HG03378 (cell line): ENCODE measurements around the gene SPAG9.

Source experiments
- ATAC-seq: cut with Tn5 transposase; IDR thresholded peaks from one replicate; pipeline ENCODE4 v1.9.1; 2021; ENCODE audit warnings: mild to moderate bottlenecking, moderate library complexity; ENCODE audit not compliant: unreplicated experiment

Gene SPAG9

GRCh38 chr17:51006601-51007000 lies 114.1 kb downstream of the SPAG9 start:
- ATAC-seq, result no peak

- no peak for ATAC-seq
Observed at GRCh38 chr17:51005768-51006167, 114.9 kb downstream of the SPAG9 start.

- ATAC-seq, result no peak
Observed at GRCh38 chr17:51004249-51004648, 116.4 kb downstream of the SPAG9 start.

GRCh38 chr17:51000835-51001638 lies 119.6 kb downstream of the SPAG9 start:
- ATAC-seq, result peak; percentile 49

GRCh38 chr17:50995668-50996067 lies 125.0 kb downstream of the SPAG9 start:
- no peak for ATAC-seq

- no peak for ATAC-seq
Observed at GRCh38 chr17:50993544-50993943, 127.1 kb downstream of the SPAG9 start.

GRCh38 chr17:50989149-50989548 lies 131.5 kb downstream of the SPAG9 start:
- no peak for ATAC-seq

- no peak for ATAC-seq
Observed at GRCh38 chr17:50988427-50988826, 132.2 kb downstream of the SPAG9 start.

- ATAC-seq, result no peak
Observed at GRCh38 chr17:50986989-50987660, 133.5 kb downstream of the SPAG9 start.

GRCh38 chr17:50981279-50981678 lies 139.4 kb downstream of the SPAG9 start:
- no peak for ATAC-seq

GRCh38 chr17:50979524-50979927 lies 141.1 kb downstream of the SPAG9 start:
- no peak for ATAC-seq

GRCh38 chr17:50977487-50978159 lies 143.0 kb downstream of the SPAG9 start:
- no peak for ATAC-seq

- no peak for ATAC-seq
Observed at GRCh38 chr17:50976951-50977472, 143.7 kb downstream of the SPAG9 start.

- ATAC-seq, result no peak
Observed at GRCh38 chr17:50973557-50974494, 146.8 kb downstream of the SPAG9 start.

GRCh38 chr17:50972577-50972976 lies 148.1 kb downstream of the SPAG9 start:
- no peak for ATAC-seq

GRCh38 chr17:50967795-50968194 lies 152.9 kb downstream of the SPAG9 start:
- no peak for ATAC-seq

- no peak for ATAC-seq
Observed at GRCh38 chr17:50966163-50966666, 154.5 kb downstream of the SPAG9 start.

- ATAC-seq, result no peak
Observed at GRCh38 chr17:50963139-50963538, 157.5 kb downstream of the SPAG9 start.

GRCh38 chr17:50961282-50962220 lies 159.1 kb downstream of the SPAG9 start:
- ATAC-seq, result no peak
